Muscle layer of duodenum (tissue), 2 donors: ENCODE measurements around the gene FAM114A2.

ENCODE experiments used
- H3K27ac ChIP-seq: one replicate; pipeline ENCODE4 v1.7.0; 2013; ENCODE audit warnings: mild to moderate bottlenecking, low read length
- H3K27me3 ChIP-seq: one replicate; pipeline ENCODE4 v1.7.0; 2013; ENCODE audit warnings: low read depth, mild to moderate bottlenecking, control low read depth, low read length
- H3K36me3 ChIP-seq, 2 donors: one replicate each; pipeline ENCODE4 v1.7.0; 2013; ENCODE audit warnings: low read length in 2 of 2, control low read depth in 1 of 2, mild to moderate bottlenecking in 1 of 2; ENCODE audit not compliant: insufficient read depth in 2 of 2, control insufficient read depth in 1 of 2
- H3K4me1 ChIP-seq, 2 donors: one replicate each; pipeline ENCODE4 v1.7.0; 2013; ENCODE audit warnings: low read length in 2 of 2, mild to moderate bottlenecking in 2 of 2, control low read depth in 1 of 2, moderate library complexity in 1 of 2; ENCODE audit not compliant: insufficient read depth in 2 of 2, control insufficient read depth in 1 of 2
- H3K4me3 ChIP-seq, 2 donors: one replicate each; pipeline ENCODE4 v1.7.0; 2013; ENCODE audit warnings: low read length in 2 of 2, low read depth in 1 of 2, mild to moderate bottlenecking in 1 of 2
- H3K9me3 ChIP-seq, 2 donors: one replicate each; pipeline ENCODE4 v1.7.0; 2013; ENCODE audit warnings: low read length in 2 of 2, control low read depth in 1 of 2, mild to moderate bottlenecking in 1 of 2; ENCODE audit not compliant: control insufficient read depth in 1 of 2
- donor health status: healthy.

FAM114A2 gene

DNA sequence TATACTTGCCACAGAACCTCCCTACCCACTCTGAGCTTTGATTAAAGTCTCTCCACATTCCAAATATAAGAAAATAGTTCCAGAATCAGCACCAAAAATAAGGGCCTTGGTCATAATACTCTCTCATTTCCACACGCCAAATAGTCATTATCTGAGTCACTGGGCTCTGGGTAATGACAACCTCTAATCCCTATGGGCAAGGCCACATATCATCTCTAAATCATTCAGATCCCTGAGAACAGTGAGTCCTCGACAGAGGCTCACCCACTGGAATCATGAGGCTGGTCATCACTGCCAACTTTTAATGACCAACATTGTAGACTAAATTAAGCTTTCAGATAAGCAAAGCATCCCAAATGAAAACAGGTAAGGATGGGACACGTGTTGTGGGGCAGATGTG is 28.1 kb downstream of the FAM114A2 start:
- H3K27me3 ChIP-seq: no peaks in the 10 kb centered on the region
- H3K9me3 ChIP-seq: no peaks in the 10 kb centered on the region
- H3K4me1 ChIP-seq: no peaks in the 10 kb centered on the region
- no peak overlapping the region for H3K4me3 ChIP-seq
- no peak overlapping the region for H3K27ac ChIP-seq
- peaks cover 14 to 34% of the 10 kb centered on the region in 2 donors for H3K36me3 ChIP-seq

DNA sequence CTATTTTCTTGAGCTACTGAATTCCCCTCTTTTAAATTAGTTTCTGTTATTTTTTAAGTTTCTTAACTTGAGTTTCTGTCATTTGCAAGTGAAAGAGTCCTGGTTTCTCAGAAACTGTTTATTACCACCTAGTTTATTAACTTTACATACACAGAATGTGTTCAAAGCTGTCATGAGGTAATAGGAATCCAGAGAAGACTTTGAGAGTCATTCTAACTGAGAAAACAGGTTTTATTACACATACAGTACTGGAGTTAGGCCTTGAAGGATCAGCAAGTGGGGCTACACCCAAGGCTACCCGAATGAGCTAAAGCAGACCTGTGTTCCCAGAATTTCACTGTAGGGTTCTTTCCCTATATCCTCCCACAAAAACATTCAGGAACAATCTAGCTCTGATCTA is 33.1 kb downstream of the FAM114A2 start:
- no peak overlapping the region for H3K4me3 ChIP-seq
- peaks cover 13 to 20% of the 10 kb centered on the region in 2 donors for H3K36me3 ChIP-seq
- H3K27me3 ChIP-seq: no peaks in the 10 kb centered on the region
- H3K9me3 ChIP-seq: no peaks in the 10 kb centered on the region
- H3K4me1 ChIP-seq: peaks cover 0 to 5% of the 10 kb centered on the region in 2 donors
- no peak overlapping the region for H3K27ac ChIP-seq

DNA sequence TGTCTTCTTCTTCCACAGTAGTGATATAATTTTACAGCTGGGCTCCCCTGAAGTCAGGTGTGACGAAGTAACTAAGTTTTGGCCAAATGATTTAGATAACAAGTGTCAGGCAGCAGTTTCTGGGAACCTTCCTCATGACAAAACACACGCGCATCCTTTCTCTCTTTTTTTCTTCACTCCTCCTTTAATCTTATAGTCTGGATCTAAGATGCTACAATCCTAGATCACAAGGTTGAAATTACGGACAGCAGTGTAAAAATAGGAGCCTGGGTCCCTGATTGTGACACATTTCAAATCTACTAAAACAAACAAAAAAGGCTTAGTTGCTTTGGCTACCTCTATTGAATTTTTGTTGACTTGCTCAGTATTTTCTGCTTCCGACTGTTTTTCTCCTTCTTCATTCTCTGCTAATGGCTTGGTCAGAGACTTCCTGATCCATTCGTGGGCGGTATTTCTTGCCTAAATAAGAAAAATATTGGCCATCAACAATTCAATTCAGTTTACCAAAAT is 36.1 kb downstream of the FAM114A2 start:
- Histone ChIP-seq H3K27me3 (no peaks in the 10 kb centered on the region), H3K9me3 (no peaks in the 10 kb centered on the region), H3K4me1 (peaks cover 0 to 5% of the 10 kb centered on the region in 2 donors), H3K27ac (peak overlapping the region; percentile 69), H3K4me3 (no peak overlapping the region), H3K36me3 (peaks cover 7 to 9% of the 10 kb centered on the region in 2 donors)

DNA sequence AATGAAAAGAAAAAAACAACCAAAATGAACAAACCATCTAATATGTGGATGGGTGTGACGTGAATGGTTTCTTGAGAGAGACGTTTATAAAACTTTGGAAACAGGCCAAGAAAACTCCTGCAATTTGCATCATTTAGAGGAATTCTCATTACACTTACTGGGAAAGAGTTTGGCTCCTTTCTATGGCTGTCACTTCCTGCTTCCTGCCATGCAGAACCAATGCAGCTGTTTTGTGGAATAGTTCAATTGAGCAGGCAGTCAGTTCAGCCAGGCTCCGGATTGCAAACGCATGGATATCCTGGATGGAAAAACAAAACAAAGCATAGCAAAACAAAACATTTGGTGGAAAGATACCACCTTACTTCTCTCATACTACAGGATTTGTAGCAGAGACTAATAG is 36.6 kb downstream of the FAM114A2 start:
- H3K36me3 ChIP-seq: peaks cover 9 to 12% of the 10 kb centered on the region in 2 donors
- H3K27ac ChIP-seq: peak overlapping the region; percentile 69
- H3K4me3 ChIP-seq: no peak overlapping the region
- H3K4me1 ChIP-seq: peaks cover 0 to 5% of the 10 kb centered on the region in 2 donors
- no peaks in the 10 kb centered on the region for H3K27me3 ChIP-seq
- no peaks in the 10 kb centered on the region for H3K9me3 ChIP-seq

DNA sequence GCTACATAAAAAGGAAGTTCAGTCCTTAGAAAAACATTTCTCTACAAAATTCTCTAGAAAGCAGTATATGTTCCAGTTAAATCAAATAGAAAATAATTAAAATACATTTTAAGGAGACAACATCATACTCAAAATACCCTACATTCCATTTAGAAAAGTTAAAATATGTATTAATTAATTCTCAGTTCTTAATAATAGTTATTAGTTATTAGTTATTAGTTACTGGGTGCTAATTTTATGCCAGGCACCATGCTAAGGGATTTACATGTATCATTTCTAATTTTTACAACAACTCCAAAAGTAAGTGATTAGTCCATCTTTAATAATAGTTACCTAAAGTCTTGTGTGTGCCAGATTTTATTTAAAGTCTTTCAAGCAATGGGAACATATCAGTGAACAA is 38.0 kb downstream of the FAM114A2 start:
- Histone ChIP-seq H3K36me3 (peaks cover 9 to 13% of the 10 kb centered on the region in 2 donors), H3K9me3 (no peaks in the 10 kb centered on the region), H3K4me1 (peaks cover 0 to 5% of the 10 kb centered on the region in 2 donors), H3K4me3 (no peak overlapping the region), H3K27me3 (no peaks in the 10 kb centered on the region), H3K27ac (no peak overlapping the region)

DNA sequence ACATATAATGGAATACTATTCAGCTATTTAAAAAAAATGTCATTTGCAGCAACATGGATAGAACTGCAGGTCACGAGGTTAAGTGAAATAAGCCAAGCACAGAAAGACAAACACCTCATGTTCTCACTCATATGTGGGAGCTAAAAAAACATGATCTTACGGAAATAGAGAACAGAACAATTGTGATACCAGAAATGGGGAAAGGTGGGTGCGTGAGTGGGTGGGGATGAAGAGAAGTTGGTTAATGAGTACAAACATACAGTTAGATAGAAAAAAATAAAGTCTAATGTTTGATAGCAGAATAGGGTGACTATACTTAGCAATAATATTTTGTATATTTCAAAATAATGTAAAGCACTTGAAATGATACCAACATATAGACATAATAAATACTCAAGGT is 38.7 kb downstream of the FAM114A2 start:
- Histone ChIP-seq H3K4me1 (peaks cover 0 to 5% of the 10 kb centered on the region in 2 donors), H3K4me3 (no peak overlapping the region), H3K36me3 (peaks cover 9 to 13% of the 10 kb centered on the region in 2 donors), H3K27me3 (no peaks in the 10 kb centered on the region), H3K27ac (no peak overlapping the region), H3K9me3 (no peaks in the 10 kb centered on the region)

DNA sequence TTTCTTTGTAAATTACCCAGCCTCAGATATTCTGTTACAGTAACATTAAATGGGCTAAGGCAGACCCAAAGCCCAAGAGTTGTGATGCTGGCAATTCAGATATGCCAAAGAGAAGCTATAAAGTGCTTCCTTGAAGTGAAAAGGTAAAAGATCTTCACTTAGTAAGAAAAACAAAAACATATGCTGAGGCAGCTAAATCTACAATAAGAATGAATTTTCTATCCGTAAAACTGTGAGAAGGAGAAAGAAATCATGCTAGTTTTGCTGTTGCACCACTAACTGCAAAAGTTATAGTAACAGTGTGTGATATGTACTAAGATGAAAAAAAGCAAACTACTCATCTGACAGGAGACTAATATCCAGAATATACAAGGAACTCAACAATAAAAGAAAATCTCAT is 39.9 kb downstream of the FAM114A2 start:
- Histone ChIP-seq H3K9me3 (no peaks in the 10 kb centered on the region), H3K36me3 (peaks cover 13 to 14% of the 10 kb centered on the region in 2 donors), H3K4me1 (peaks cover 0 to 5% of the 10 kb centered on the region in 2 donors), H3K27me3 (no peaks in the 10 kb centered on the region), H3K27ac (no peak overlapping the region), H3K4me3 (no peak overlapping the region)

DNA sequence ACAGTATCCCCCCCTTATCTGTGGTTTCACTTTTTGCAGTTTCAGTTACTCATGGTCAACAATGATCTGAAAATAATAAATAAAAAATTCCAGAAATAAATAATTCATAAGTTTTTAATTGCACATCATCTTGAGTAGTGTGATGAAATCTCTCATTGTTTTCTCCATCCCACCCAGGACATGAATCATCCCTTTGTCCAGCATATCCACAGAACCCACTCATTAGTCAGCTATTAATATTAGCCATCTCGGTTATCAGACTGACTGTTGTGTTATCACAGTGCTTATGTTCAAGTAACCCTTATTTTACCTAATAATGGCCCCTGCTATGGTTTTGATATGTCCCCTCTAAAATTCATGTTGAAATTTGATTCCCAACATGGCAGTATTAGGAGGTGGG is 40.7 kb downstream of the FAM114A2 start:
- Histone ChIP-seq H3K27ac (no peak overlapping the region), H3K9me3 (no peaks in the 10 kb centered on the region), H3K4me3 (no peak overlapping the region), H3K4me1 (peaks cover 0 to 5% of the 10 kb centered on the region in 2 donors), H3K27me3 (no peaks in the 10 kb centered on the region), H3K36me3 (peaks cover 14 to 17% of the 10 kb centered on the region in 2 donors)

DNA sequence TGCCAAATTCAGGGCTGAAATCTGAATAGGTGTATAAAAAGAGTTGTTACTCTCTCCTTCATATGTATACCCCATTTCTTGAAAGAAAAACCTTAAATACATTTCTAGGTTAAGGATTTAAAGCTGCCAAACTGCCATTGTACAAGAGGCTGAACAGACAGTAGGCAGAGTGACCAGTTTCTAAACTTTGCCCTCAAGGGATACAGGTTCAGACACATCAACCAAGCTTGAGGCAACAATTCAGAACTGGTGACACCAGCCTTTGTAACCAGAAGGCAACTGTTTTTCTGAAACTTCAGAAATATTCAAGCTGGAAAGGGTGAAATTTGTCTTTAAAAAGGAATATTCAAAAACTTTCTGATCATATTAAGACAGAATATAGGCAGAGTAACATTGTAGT is 47.5 kb downstream of the FAM114A2 start:
- Histone ChIP-seq H3K27ac (no peak overlapping the region), H3K9me3 (no peaks in the 10 kb centered on the region), H3K27me3 (no peaks in the 10 kb centered on the region), H3K4me3 (no peak overlapping the region), H3K4me1 (no peaks in the 10 kb centered on the region), H3K36me3 (peaks cover 6 to 17% of the 10 kb centered on the region in 2 donors)

DNA sequence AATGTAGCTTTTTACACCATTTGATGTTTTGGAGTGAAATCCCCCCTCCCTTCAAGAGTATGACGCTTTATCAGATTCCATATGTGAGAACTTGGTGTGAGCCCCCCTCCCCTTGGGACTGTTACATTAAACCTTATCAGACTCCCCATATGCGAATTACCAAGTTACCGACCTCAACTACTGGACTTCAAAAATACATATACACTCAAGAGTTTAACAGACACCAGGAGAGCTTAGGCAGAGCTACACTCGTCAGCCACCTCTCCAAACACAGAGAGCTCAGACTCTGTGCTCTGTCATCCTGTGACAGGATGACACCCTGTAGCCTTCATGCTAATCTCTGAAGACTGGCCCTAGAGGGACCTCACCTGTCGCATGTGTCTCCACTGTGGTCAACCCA is 50.2 kb downstream of the FAM114A2 start:
- Histone ChIP-seq H3K27ac (no peak overlapping the region), H3K4me1 (no peaks in the 10 kb centered on the region), H3K9me3 (no peaks in the 10 kb centered on the region), H3K4me3 (no peak overlapping the region), H3K36me3 (peaks cover 0 to 17% of the 10 kb centered on the region in 2 donors), H3K27me3 (no peaks in the 10 kb centered on the region)

DNA sequence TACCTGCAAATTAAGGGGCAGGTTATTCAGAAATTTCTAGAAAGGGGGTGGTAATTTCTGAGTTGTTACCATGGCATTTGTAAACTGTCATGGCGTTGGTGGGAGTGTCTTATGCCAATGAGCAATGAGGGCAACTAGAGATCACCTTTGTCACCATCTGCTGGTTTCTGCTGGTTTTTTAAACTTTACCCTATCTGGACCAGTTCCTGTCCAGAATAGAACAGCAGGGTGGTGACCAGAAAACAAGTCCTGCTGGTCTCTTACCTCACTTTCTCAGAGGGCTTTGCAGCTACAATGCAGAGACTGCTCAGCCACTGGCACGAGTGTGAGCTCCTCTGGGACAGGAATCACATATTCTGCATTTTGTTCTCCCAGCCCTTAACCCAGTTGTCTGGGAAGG is 51.4 kb downstream of the FAM114A2 start:
- Histone ChIP-seq H3K27ac (no peak overlapping the region), H3K36me3 (peaks cover 0 to 6% of the 10 kb centered on the region in 2 donors), H3K4me3 (no peak overlapping the region), H3K9me3 (no peaks in the 10 kb centered on the region), H3K27me3 (no peaks in the 10 kb centered on the region), H3K4me1 (no peaks in the 10 kb centered on the region)

DNA sequence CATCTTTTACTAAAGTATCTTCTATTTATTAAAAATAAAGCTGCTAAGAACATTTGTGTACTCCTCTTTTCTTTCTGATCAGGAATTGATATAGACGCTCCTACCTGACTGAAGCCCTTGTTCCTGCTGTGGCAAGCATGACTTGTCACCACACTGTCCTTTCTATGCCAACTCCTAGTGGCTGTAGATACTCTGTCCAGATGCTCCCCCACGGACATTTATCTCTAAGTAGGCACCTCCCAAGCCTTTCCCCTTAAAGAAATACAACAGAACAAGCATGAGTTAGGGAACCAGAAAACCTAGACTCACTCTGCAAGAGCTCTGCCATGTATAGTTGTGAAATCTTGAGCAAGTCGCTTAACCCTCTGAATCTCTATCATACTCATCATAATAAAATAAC is 53.2 kb downstream of the FAM114A2 start:
- no peaks in the 10 kb centered on the region for H3K4me1 ChIP-seq
- no peak overlapping the region for H3K4me3 ChIP-seq
- no peaks in the 10 kb centered on the region for H3K27me3 ChIP-seq
- no peaks in the 10 kb centered on the region for H3K36me3 ChIP-seq
- no peak overlapping the region for H3K27ac ChIP-seq
- no peaks in the 10 kb centered on the region for H3K9me3 ChIP-seq
